WI38 (cell line): ENCODE results near the gene EN2.
A peak's percentile ranks its signal among the peaks of the same experiment; 100 is the strongest.

Experiments
- H3K4me3 ChIP-seq: 2 replicates; pipeline ENCODE4 v1.5.1; 2011; ENCODE audit warnings: low read depth, mild to moderate bottlenecking, control low read depth, low read length
- TF ChIP-seq, protein P1 (sequence below): IDR thresholded peaks from 2 replicates; pipeline ENCODE4 v1.5.1; 2012; ENCODE audit warnings: low read depth, mild to moderate bottlenecking, control low read depth, low read length

EN2 gene

DNA sequence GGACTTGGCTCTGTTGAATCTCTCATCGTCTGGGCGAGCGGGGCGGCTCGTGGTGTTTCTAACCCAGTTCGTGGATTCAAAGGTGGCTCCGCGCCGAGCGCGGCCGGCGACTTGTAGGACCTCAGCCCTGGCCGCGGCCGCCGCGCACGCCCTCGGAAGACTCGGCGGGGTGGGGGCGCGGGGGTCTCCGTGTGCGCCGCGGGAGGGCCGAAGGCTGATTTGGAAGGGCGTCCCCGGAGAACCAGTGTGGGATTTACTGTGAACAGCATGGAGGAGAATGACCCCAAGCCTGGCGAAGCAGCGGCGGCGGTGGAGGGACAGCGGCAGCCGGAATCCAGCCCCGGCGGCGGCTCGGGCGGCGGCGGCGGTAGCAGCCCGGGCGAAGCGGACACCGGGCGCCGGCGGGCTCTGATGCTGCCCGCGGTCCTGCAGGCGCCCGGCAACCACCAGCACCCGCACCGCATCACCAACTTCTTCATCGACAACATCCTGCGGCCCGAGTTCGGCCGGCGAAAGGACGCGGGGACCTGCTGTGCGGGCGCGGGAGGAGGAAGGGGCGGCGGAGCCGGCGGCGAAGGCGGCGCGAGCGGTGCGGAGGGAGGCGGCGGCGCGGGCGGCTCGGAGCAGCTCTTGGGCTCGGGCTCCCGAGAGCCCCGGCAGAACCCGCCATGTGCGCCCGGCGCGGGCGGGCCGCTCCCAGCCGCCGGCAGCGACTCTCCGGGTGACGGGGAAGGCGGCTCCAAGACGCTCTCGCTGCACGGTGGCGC is at the start of gene EN2:
Gene EN2, plus strand, starts transcription at position 19 of the 767 bp plus-strand sequence. Its CDS starts 249 bp downstream, at position 268.
- TF ChIP-seq, protein P1, sequence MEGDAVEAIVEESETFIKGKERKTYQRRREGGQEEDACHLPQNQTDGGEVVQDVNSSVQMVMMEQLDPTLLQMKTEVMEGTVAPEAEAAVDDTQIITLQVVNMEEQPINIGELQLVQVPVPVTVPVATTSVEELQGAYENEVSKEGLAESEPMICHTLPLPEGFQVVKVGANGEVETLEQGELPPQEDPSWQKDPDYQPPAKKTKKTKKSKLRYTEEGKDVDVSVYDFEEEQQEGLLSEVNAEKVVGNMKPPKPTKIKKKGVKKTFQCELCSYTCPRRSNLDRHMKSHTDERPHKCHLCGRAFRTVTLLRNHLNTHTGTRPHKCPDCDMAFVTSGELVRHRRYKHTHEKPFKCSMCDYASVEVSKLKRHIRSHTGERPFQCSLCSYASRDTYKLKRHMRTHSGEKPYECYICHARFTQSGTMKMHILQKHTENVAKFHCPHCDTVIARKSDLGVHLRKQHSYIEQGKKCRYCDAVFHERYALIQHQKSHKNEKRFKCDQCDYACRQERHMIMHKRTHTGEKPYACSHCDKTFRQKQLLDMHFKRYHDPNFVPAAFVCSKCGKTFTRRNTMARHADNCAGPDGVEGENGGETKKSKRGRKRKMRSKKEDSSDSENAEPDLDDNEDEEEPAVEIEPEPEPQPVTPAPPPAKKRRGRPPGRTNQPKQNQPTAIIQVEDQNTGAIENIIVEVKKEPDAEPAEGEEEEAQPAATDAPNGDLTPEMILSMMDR = no peak
- peak within 1 kb of the TSS; percentile 35 for H3K4me3 ChIP-seq

DNA sequence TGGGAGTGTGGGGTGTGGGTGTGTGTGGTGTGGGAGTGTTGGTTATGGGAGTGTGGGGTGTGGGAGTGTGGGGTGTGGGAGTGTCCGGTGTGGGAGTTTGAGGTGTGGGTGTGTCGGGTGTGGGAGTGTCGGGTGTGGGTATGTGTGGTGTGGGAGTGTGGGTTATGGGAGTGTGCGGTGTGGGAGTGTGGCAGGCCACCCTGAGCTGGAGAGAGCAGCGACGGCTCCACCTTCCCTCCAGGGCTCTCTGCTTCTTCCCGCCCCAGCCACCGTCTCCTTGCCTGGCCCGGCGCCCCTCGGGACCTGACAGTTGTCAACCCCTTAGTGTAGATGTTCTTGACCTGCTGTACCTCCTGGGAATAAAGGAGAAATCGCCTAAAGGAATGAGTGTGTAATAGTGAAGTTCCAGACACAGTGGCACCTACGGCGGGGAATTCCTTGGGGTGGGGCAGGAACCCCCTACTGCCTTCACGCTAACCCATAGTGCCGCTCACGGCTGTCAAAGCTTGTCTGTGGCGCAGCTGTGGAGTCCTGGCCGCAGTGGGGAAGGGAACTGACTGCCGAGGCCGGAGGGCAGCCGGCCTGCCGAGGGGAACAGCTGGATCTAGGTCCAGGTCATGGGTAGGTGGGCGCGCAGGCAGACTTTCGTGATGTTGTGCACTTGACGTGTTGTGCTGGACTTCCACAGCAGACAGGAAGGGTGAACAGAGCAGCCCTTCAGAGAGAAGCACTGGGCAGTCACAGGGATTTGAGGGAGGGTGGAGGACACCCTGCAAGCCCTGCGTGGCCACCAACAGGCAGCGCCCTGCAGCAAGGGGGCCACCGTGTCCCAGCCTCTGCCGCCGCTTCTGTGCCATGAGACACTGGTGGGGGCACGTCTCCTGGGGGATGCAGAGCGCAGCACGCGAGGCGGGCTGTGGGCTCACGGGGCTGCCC is 49.0 kb upstream of the EN2 start:
- TF ChIP-seq, protein P1 = no peak
- no peak overlapping the region for H3K4me3 ChIP-seq

DNA sequence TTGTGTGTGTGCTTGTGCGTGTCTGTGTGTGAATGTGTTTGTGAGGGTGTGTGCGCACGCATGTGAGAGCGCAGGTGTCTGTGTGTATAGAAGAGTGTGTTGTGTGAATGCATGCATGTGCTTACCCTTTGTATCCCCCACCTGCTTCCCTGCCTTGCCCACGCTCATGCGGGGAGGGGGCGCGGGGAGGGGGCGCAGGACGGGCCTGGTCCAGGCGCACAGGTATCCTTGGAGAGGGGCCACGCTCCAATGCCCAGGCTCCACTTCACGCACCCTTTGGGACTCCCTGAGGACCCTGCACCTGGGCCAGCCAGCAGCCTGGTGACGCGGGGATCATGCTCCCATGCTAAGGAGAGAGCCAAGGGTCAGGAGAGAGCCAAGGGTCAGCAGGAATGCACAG is 47.9 kb upstream of the EN2 start:
- H3K4me3 ChIP-seq = no peak overlapping the region
- TF ChIP-seq, protein P1 = no peak

DNA sequence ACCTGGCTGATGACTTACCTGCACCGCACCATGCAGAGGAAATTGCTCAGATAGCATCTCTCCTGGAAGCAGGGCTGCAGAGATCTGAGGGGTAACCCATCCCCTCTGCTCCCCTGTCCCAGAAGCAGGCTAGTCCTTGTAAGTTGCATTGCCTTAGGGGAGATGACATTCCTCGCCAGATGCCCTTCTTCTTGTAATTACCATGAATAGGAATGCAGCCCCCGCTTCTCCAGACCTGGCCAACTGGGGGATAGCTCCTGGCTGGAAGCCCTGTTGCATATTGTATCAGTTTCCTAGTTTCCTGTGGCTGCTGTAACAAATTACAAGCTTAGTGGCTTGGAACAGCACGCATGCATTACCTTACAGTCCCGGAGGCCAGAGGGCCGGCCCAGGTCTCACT is 47.5 kb upstream of the EN2 start:
- H3K4me3 ChIP-seq = no peak overlapping the region
- TF ChIP-seq, protein P1 = no peak

DNA sequence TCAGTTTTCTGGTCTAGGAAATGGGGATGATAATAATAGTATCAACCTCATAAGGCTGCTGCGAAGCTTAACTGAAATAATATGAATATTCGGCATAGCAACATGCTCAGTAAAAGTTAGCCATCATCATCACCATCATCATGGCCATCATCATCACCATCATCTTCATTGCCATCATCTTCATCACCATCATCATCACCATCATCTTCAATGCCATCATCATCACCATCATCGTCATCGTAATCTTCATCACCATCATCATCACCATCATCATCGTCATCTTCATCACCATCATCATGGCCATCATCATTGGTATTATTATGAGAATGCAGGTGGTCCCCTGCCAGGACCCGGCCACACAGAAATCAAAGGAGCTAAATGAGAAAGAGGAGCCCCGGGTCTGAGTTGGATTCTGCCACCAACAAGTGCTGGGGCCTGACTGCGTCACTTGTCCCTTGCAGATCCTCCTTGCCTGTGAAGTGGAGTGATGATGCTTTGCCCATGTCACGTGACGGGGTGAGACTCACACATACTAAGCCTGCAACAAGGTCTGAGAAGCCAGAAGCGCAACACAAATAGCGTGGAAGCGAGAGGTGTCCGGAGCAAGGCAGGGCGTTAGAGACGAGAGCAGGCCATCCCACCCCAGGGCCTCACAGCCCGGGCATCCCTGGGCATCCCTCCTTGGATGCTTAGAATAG is 46.1 kb upstream of the EN2 start:
- no peak overlapping the region for H3K4me3 ChIP-seq
- TF ChIP-seq, protein P1 = no peak

DNA sequence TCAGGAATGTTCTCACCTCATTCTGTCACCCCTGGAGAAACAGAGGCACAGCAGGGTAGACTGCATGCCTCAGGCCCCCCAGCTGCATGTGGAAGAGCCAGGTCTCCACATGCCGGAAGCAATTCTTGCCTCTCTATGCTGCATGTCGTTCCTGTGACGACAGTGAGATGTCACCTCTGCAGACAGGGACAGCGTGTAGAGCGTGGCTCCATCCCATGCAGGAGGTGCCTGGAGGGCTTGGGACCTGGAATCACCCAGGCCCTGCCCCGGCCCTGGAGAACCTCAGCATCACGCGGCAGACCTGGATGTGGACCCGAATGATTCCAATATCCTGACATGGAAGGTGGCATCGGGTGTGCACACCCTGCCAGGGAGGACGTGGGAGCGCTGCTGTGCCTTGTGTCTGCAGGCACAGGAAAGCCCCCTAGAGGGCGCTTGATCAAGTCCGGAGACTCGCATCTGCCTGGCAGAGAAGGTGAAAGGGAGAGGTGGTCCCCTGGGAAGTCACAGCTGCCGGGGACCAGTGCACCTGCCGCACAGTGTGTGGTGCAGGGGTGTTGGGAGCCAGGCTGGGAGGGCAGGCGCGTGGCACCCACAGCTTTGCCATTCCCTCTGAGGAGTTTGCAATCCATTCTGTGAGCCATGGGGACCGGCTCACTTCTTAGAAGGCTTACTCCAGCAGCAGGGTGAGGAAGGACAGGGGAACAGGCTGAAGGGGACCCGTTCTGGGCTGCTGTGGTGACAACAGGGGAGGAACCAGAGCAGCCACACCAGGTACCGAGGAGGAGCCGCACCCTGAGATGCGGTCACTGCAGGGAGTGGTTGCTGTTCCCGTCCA is 45.3 kb upstream of the EN2 start:
- TF ChIP-seq, protein P1 = peak; percentile 64
- no peak overlapping the region for H3K4me3 ChIP-seq
